HG03159 (cell line): ENCODE results near the gene ACP4.
"Not testable (repeated sequence)": the region's sequence is repeated elsewhere in the genome, so short reads cannot be mapped to it uniquely, and the experiment has no call there.

ENCODE experiments used
- ATAC-seq: cut with Tn5 transposase; IDR thresholded peaks from one replicate; pipeline ENCODE4 v1.9.1; 2021; ENCODE audit warnings: mild to moderate bottlenecking, moderate library complexity; ENCODE audit not compliant: unreplicated experiment

The ACP4 gene

GRCh38 chr19:50790396-50790795 lies at the start of gene ACP4:
Gene ACP4, plus strand, starts transcription at chr19:50790415. Its CDS starts 0 bp downstream, at chr19:50790415.
- no peak for ATAC-seq

GRCh38 chr19:50741179-50741933 lies 48.9 kb upstream of the ACP4 start:
- ATAC-seq: no peak

GRCh38 chr19:50743537-50743936 lies 46.7 kb upstream of the ACP4 start:
- ATAC-seq: no peak

- ATAC-seq: no peak
These were observed 45.0 kb upstream of the ACP4 start for GRCh38 chr19:50745221-50745620.

GRCh38 chr19:50747141-50747540 lies 43.1 kb upstream of the ACP4 start:
- ATAC-seq: not testable (repeated sequence)

GRCh38 chr19:50749490-50749889 lies 40.7 kb upstream of the ACP4 start:
- ATAC-seq: no peak

GRCh38 chr19:50750010-50750409 lies 40.2 kb upstream of the ACP4 start:
- ATAC-seq: no peak

- ATAC-seq: no peak
These were observed 36.3 kb upstream of the ACP4 start for GRCh38 chr19:50753879-50754278.

GRCh38 chr19:50756244-50756643 lies 34.0 kb upstream of the ACP4 start:
- ATAC-seq: not testable (repeated sequence)

- ATAC-seq: not testable (repeated sequence)
These were observed 32.6 kb upstream of the ACP4 start for GRCh38 chr19:50757624-50758023.

- not testable (repeated sequence) for ATAC-seq
These were observed 31.1 kb upstream of the ACP4 start for GRCh38 chr19:50759076-50759475.

- no peak for ATAC-seq
These were observed 30.3 kb upstream of the ACP4 start for GRCh38 chr19:50759886-50760285.

- not testable (repeated sequence) for ATAC-seq
These were observed 28.7 kb upstream of the ACP4 start for GRCh38 chr19:50761501-50761900.

- not testable (repeated sequence) for ATAC-seq
These were observed 26.7 kb upstream of the ACP4 start for GRCh38 chr19:50763521-50763920.

- no peak for ATAC-seq
These were observed 25.8 kb upstream of the ACP4 start for GRCh38 chr19:50764409-50764808.

- not testable (repeated sequence) for ATAC-seq
These were observed 23.5 kb upstream of the ACP4 start for GRCh38 chr19:50766746-50767145.

GRCh38 chr19:50767263-50767662 lies 23.0 kb upstream of the ACP4 start:
- not testable (repeated sequence) for ATAC-seq

GRCh38 chr19:50768277-50768676 lies 21.9 kb upstream of the ACP4 start:
- ATAC-seq: no peak

- ATAC-seq: not testable (repeated sequence)
These were observed 20.1 kb upstream of the ACP4 start, which contains the start of gene GPR32 for GRCh38 chr19:50770164-50770563. Gene GPR32, plus strand, starts transcription at chr19:50770464. Its CDS starts 137 bp downstream, at chr19:50770601.

GRCh38 chr19:50770888-50771287 lies 19.3 kb upstream of the ACP4 start:
- no peak for ATAC-seq

- no peak for ATAC-seq
These were observed 17.7 kb upstream of the ACP4 start for GRCh38 chr19:50772476-50772875.

GRCh38 chr19:50772912-50773311 lies 17.3 kb upstream of the ACP4 start:
- ATAC-seq: not testable (repeated sequence)

- ATAC-seq: not testable (repeated sequence)
These were observed 16.8 kb upstream of the ACP4 start for GRCh38 chr19:50773454-50773853.
